Measurements from ENCODE around the gene CCDC14.

DNA sequence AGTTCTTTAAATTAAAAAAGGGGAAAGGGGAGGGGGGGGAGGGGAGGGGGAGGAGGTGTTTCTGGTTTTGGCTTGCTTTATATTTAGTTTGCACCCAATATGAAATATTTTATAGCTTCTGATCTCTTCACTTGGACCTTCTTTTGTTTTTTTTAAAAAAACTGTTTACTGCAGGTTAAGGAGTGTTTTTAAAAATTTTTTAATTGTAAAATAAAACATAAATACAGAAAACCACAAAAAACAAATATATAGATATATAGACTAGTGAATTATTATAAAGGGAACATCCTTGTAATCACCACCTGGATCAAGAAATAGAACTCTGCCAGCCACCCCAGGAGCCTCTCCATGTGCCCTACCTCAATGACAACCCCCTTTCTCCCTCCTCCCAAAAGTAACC is 76.0 kb downstream of the CCDC14 start:
- TF ChIP-seq, protein P1, sequence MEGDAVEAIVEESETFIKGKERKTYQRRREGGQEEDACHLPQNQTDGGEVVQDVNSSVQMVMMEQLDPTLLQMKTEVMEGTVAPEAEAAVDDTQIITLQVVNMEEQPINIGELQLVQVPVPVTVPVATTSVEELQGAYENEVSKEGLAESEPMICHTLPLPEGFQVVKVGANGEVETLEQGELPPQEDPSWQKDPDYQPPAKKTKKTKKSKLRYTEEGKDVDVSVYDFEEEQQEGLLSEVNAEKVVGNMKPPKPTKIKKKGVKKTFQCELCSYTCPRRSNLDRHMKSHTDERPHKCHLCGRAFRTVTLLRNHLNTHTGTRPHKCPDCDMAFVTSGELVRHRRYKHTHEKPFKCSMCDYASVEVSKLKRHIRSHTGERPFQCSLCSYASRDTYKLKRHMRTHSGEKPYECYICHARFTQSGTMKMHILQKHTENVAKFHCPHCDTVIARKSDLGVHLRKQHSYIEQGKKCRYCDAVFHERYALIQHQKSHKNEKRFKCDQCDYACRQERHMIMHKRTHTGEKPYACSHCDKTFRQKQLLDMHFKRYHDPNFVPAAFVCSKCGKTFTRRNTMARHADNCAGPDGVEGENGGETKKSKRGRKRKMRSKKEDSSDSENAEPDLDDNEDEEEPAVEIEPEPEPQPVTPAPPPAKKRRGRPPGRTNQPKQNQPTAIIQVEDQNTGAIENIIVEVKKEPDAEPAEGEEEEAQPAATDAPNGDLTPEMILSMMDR (IDR thresholded peaks at IDR 0.05) = no peak
- TF ChIP-seq POLR2A (IDR thresholded peaks at IDR 0.05) = no peak

All from right lobe of liver (tissue), 4 donors.